ENCODE measurements around the gene KPNA3.
A peak's percentile ranks its signal among the peaks of the same experiment; 100 is the strongest.

The KPNA3 gene, protein sequence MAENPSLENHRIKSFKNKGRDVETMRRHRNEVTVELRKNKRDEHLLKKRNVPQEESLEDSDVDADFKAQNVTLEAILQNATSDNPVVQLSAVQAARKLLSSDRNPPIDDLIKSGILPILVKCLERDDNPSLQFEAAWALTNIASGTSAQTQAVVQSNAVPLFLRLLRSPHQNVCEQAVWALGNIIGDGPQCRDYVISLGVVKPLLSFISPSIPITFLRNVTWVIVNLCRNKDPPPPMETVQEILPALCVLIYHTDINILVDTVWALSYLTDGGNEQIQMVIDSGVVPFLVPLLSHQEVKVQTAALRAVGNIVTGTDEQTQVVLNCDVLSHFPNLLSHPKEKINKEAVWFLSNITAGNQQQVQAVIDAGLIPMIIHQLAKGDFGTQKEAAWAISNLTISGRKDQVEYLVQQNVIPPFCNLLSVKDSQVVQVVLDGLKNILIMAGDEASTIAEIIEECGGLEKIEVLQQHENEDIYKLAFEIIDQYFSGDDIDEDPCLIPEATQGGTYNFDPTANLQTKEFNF

DNA sequence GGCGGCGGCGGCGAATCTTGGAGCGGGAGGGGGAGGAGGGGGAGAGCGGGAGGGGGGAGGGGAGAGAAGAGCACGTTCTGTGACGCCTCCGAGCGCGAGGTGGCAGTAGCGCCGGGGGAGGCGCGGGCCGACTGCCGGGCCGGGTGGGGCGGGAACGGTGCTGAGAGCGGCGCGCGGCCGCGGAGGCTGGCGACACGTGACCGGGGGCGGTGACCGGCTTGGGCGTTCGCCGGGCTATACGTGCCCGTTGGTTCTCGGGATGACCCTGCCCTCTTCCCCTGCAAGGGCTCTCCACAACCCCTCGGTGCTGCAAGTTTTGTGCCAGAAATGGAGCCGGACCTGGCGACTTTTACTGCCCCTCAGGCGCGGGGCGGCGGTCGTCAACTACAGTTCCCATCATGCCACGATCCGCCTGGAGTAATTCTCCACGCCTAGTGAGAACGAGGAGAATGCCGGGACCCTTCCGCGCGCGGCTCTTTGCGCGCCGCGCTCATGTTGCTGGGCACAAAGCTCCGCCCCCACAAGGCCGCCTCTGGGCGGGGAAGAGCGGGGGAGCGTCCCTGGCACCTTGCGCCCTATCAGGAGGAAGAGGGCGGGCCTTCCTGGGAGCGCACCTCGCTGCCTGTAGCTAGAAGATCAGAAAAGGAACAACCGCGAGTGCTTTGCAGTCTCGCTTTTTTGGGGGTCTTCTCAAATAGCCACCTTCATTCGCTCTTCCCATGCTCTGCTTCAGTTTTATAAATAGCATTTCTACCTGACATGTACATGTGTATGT lies at the start of gene KPNA3:
Gene KPNA3 (minus strand): TSS at position 133 of the 775 bp plus-strand sequence. CDS start 176 bp downstream, outside the sequence.
- peak within 1 kb of the TSS; percentile 91 for H3K9ac ChIP-seq (ENCODE audit: low read length)
- peak within 1 kb of the TSS; percentile 94 for H3K4me3 ChIP-seq (ENCODE audit: low read length)
- peak; percentile 98 for DNase-seq (ENCODE audit: low read depth)
- peaks cover 23% of the 10 kb centered on the region for H3K4me1 ChIP-seq (ENCODE audit: control insufficient read depth, insufficient read depth, low read length)
- no peaks in the 10 kb centered on the region for H3K27me3 ChIP-seq (replicated peaks; ENCODE audit: control insufficient read depth, insufficient read depth, low read length)
- no peaks in the 10 kb centered on the region for H3K9me3 ChIP-seq (ENCODE audit: control insufficient read depth, low read length)
- no peaks in the 10 kb centered on the region for H3K36me3 ChIP-seq (ENCODE audit: control insufficient read depth, insufficient read depth, low read length, severe bottlenecking)

DNA sequence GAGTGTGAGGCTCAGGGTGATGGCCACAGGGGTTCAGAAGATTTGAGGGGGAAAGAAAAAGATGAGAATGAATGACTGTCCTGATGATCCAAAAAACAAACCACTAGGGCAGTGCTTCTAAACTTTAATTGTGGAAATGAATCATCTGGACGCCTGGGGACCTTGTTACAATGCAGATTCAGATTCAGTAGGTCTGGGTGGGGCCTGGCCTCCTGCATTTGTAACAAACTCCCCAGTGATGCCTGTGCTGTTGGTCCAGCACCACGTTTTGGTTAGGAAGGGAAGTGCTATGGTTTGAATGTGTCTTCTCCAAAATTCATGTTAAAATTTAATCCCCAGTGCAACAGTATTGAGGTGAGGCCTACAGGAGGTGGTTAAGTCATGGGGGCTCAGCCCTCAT lies 49.5 kb upstream of the KPNA3 start:
- no peak for DNase-seq (ENCODE audit: low read depth)
- Histone ChIP-seq H3K4me3 (ENCODE audit: low read length) (no peak overlapping the region), H3K9ac (ENCODE audit: low read length) (no peak overlapping the region), H3K9me3 (ENCODE audit: control insufficient read depth, low read length) (no peaks in the 10 kb centered on the region), H3K4me1 (ENCODE audit: control insufficient read depth, insufficient read depth, low read length) (peaks cover 5% of the 10 kb centered on the region), H3K27me3 (replicated peaks; ENCODE audit: control insufficient read depth, insufficient read depth, low read length) (no peaks in the 10 kb centered on the region), H3K36me3 (ENCODE audit: control insufficient read depth, insufficient read depth, low read length, severe bottlenecking) (no peaks in the 10 kb centered on the region)

DNA sequence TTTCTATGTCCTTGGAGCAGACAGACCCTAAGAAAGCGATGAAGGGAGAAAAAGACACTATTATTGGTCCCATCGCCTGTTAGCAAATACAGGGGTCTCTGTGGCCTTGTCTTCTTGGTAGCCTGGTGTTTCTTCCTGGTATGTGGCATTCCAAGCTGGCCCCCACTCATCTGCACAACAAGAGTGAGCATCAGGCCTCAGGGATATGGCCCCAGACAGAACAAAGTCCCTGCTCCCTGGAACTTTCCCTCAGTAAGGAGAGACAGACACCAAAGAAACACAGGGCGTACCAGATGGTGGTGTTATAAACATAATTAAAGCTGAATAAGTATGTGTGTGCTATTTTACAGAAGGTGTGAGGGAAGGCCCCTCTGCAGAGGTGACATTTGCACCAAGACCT lies 48.2 kb upstream of the KPNA3 start:
- Histone ChIP-seq H3K27me3 (replicated peaks; ENCODE audit: control insufficient read depth, insufficient read depth, low read length) (no peaks in the 10 kb centered on the region), H3K9me3 (ENCODE audit: control insufficient read depth, low read length) (no peaks in the 10 kb centered on the region), H3K4me1 (ENCODE audit: control insufficient read depth, insufficient read depth, low read length) (peaks cover 5% of the 10 kb centered on the region), H3K36me3 (ENCODE audit: control insufficient read depth, insufficient read depth, low read length, severe bottlenecking) (no peaks in the 10 kb centered on the region), H3K9ac (ENCODE audit: low read length) (no peak overlapping the region), H3K4me3 (ENCODE audit: low read length) (no peak overlapping the region)
- no peak for DNase-seq (ENCODE audit: low read depth)

DNA sequence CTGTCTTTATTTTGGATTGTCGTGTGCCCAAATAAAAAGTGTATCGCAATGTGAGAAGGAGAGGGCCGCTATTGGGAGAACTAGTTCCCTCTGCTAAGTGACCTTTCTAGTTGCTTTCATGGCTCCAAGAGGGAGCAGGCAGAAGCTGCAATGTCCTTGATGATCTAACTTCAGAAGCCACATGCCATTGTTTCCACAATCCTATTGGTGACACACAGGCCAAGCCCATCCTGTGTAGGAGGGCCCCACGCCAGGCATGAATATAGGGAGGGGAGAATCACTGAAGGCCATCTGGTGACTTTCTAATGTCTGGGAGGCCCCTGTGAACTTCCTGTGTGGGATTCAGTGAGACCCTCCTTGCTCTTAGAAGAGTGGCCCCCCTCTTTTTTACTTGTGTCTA lies 47.8 kb upstream of the KPNA3 start:
- Histone ChIP-seq H3K9ac (ENCODE audit: low read length) (no peak overlapping the region), H3K9me3 (ENCODE audit: control insufficient read depth, low read length) (no peaks in the 10 kb centered on the region), H3K4me1 (ENCODE audit: control insufficient read depth, insufficient read depth, low read length) (peaks cover 5% of the 10 kb centered on the region), H3K4me3 (ENCODE audit: low read length) (no peak overlapping the region), H3K36me3 (ENCODE audit: control insufficient read depth, insufficient read depth, low read length, severe bottlenecking) (no peaks in the 10 kb centered on the region), H3K27me3 (replicated peaks; ENCODE audit: control insufficient read depth, insufficient read depth, low read length) (no peaks in the 10 kb centered on the region)
- no peak for DNase-seq (ENCODE audit: low read depth)

DNA sequence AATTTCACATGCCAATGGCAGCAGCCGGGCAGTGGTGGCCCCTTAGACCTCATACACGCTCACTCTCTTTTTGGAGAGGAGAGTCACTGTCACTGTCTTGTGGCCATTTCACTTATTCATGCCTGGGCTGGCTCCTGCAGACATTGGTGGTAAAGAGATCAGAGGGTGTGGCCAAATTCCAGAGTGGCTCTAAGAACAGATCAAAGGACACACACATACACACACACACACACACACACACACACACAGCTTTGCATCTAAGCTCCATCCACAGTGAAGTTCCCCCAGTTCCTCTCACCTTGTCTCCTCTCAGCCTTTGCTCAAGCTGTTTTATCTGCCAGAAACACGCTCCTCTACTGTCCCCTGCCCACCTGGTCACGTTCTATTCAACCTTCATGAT lies 46.5 kb upstream of the KPNA3 start:
- Histone ChIP-seq H3K4me1 (ENCODE audit: control insufficient read depth, insufficient read depth, low read length) (peaks cover 5% of the 10 kb centered on the region), H3K4me3 (ENCODE audit: low read length) (no peak overlapping the region), H3K9me3 (ENCODE audit: control insufficient read depth, low read length) (no peaks in the 10 kb centered on the region), H3K9ac (ENCODE audit: low read length) (no peak overlapping the region), H3K27me3 (replicated peaks; ENCODE audit: control insufficient read depth, insufficient read depth, low read length) (no peaks in the 10 kb centered on the region), H3K36me3 (ENCODE audit: control insufficient read depth, insufficient read depth, low read length, severe bottlenecking) (no peaks in the 10 kb centered on the region)
- DNase-seq (ENCODE audit: low read depth) = no peak

DNA sequence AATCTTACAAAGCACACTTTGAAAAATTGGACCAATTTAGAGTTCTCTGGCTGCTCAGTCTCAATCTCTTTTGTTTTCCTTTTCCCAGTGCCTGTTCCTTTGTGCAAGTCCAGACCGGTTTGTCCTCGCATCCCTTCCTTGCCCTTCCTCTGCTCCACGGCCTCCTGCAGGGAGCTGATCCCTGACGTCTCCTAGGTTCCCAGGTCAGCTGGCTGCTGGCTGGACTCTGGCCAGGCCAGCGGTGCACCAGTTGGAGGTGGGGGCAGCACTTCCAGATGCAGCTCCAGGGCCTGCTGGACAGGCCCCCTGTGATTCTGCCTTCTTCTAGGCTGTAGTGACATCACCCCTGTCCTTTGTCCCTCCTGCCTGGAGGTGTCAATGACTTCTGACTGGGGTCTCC lies 44.0 kb upstream of the KPNA3 start:
- Histone ChIP-seq H3K4me3 (ENCODE audit: low read length) (no peak overlapping the region), H3K9me3 (ENCODE audit: control insufficient read depth, low read length) (no peaks in the 10 kb centered on the region), H3K9ac (ENCODE audit: low read length) (no peak overlapping the region), H3K27me3 (replicated peaks; ENCODE audit: control insufficient read depth, insufficient read depth, low read length) (no peaks in the 10 kb centered on the region), H3K36me3 (ENCODE audit: control insufficient read depth, insufficient read depth, low read length, severe bottlenecking) (no peaks in the 10 kb centered on the region), H3K4me1 (ENCODE audit: control insufficient read depth, insufficient read depth, low read length) (peaks cover 5% of the 10 kb centered on the region)
- no peak for DNase-seq (ENCODE audit: low read depth)

DNA sequence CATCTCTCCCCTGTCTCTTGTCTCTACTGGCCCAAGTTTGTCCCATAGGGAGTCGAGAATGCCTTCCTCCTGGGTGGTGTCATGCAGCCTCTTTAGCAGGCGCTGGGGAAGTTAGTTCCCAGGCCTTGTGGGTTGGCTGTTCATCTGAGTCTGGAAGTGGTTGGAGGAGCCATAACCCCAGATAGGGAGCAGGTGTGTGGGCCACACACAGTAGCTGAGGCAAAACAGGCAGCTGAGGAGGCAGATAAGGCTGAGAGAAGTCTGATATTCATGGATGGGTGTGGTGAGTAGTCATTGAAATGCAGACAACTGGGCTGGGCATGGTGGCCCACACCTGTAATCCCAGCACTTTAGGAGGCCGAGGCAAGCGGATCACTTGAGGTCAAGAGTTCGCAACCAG lies 40.9 kb upstream of the KPNA3 start:
- H3K9me3 ChIP-seq (ENCODE audit: control insufficient read depth, low read length) = peaks cover 8% of the 10 kb centered on the region
- no peaks in the 10 kb centered on the region for H3K36me3 ChIP-seq (ENCODE audit: control insufficient read depth, insufficient read depth, low read length, severe bottlenecking)
- no peak for DNase-seq (ENCODE audit: low read depth)
- H3K4me3 ChIP-seq (ENCODE audit: low read length) = no peak overlapping the region
- H3K27me3 ChIP-seq (replicated peaks; ENCODE audit: control insufficient read depth, insufficient read depth, low read length) = peaks cover 14% of the 10 kb centered on the region
- H3K9ac ChIP-seq (ENCODE audit: low read length) = no peak overlapping the region
- H3K4me1 ChIP-seq (ENCODE audit: control insufficient read depth, insufficient read depth, low read length) = peaks cover 2% of the 10 kb centered on the region

DNA sequence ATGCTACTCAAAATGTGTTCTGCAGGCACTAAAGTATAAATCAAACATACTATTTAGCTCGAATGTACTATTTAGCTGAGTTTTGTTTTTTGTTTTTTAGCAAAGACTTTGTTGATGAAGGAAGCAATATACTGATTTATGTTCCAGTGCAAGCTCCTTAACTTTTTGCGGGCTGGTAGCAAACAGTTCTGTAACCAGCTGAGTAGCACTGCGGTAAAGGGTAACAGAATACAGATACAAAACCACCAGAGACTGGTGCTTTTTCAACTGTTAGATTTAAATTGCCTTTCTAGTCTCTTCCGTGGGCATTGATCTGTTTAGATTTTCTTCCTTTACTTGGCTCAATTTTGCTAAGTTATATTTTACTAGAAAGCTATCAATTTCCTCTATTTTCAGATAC lies 39.0 kb upstream of the KPNA3 start:
- no peak overlapping the region for H3K9ac ChIP-seq (ENCODE audit: low read length)
- peaks cover 14% of the 10 kb centered on the region for H3K27me3 ChIP-seq (replicated peaks; ENCODE audit: control insufficient read depth, insufficient read depth, low read length)
- H3K9me3 ChIP-seq (ENCODE audit: control insufficient read depth, low read length) = peaks cover 8% of the 10 kb centered on the region
- no peaks in the 10 kb centered on the region for H3K4me1 ChIP-seq (ENCODE audit: control insufficient read depth, insufficient read depth, low read length)
- no peak for DNase-seq (ENCODE audit: low read depth)
- no peaks in the 10 kb centered on the region for H3K36me3 ChIP-seq (ENCODE audit: control insufficient read depth, insufficient read depth, low read length, severe bottlenecking)
- no peak overlapping the region for H3K4me3 ChIP-seq (ENCODE audit: low read length)

DNA sequence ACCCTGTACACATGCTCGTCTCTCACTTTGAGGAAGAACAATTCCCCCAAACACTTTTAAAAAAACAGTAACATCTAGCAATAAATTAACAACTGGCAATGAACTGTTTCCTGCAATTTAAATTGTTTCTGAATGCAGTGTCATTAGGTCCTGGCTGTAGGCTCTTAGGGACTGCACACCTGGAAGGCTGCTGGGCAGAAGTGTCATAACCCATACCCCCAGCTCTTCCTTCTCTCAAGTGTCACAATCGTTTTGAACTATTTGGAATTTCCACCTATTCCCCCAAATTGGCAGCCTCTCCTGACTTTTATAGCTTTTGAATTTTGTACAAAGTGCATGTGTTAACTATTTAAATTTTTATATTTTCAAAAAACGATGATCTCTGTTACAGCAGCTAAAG lies 38.2 kb upstream of the KPNA3 start:
- Histone ChIP-seq H3K4me3 (ENCODE audit: low read length) (no peak overlapping the region), H3K4me1 (ENCODE audit: control insufficient read depth, insufficient read depth, low read length) (no peaks in the 10 kb centered on the region), H3K36me3 (ENCODE audit: control insufficient read depth, insufficient read depth, low read length, severe bottlenecking) (no peaks in the 10 kb centered on the region), H3K27me3 (replicated peaks; ENCODE audit: control insufficient read depth, insufficient read depth, low read length) (peaks cover 14% of the 10 kb centered on the region), H3K9ac (ENCODE audit: low read length) (no peak overlapping the region), H3K9me3 (ENCODE audit: control insufficient read depth, low read length) (peaks cover 8% of the 10 kb centered on the region)
- no peak for DNase-seq (ENCODE audit: low read depth)

DNA sequence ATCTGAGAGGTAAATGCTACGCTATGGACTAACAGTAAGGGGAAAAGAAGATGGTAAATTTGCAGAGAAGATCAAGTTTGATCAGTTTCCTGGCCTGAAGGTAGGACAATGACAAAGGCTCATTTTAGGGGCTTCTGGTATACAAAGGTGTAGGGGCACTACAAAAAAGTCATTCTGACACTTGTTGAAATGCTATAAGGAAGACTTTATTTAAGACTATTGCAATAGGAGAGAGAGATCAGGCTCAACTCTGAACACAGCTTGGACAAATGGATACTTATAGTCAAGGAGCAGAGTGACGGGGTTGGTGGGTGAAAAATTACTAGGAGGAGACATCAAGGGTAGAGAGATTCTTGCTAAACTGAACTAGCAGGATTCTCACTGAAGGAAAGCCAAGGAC lies 37.2 kb upstream of the KPNA3 start:
- Histone ChIP-seq H3K9ac (ENCODE audit: low read length) (no peak overlapping the region), H3K9me3 (ENCODE audit: control insufficient read depth, low read length) (peaks cover 8% of the 10 kb centered on the region), H3K27me3 (replicated peaks; ENCODE audit: control insufficient read depth, insufficient read depth, low read length) (peaks cover 16% of the 10 kb centered on the region)

DNA sequence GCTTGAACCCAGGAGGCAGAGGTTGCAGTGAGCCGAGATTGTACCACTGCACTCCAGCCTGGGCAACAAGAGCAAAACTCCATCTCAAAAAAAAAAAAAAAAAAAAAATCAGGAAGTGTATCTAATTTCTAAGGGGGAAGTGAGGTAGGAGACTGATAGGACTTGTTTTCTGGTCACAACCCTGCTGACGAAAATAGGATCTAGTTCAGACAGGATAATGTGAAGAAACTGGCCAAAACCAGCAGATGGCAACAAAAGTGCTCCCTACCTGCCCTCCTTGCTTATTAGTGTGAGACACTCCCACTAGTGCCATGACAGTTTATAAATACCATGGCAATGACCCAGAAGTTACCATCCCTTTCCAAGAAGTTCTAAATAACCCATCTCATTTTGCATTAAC lies 36.0 kb upstream of the KPNA3 start:
- no peak for DNase-seq (ENCODE audit: low read depth)
- Histone ChIP-seq H3K4me3 (ENCODE audit: low read length) (no peak overlapping the region), H3K36me3 (ENCODE audit: control insufficient read depth, insufficient read depth, low read length, severe bottlenecking) (no peaks in the 10 kb centered on the region), H3K4me1 (ENCODE audit: control insufficient read depth, insufficient read depth, low read length) (no peaks in the 10 kb centered on the region), H3K9me3 (ENCODE audit: control insufficient read depth, low read length) (peaks cover 8% of the 10 kb centered on the region), H3K27me3 (replicated peaks; ENCODE audit: control insufficient read depth, insufficient read depth, low read length) (peaks cover 23% of the 10 kb centered on the region), H3K9ac (ENCODE audit: low read length) (no peak overlapping the region)

More for the DNA sequence above, 37.2 kb upstream of the KPNA3 start:
- Histone ChIP-seq H3K4me1 (ENCODE audit: control insufficient read depth, insufficient read depth, low read length) (no peaks in the 10 kb centered on the region), H3K4me3 (ENCODE audit: low read length) (no peak overlapping the region), H3K36me3 (ENCODE audit: control insufficient read depth, insufficient read depth, low read length, severe bottlenecking) (no peaks in the 10 kb centered on the region)
- no peak for DNase-seq (ENCODE audit: low read depth)

Measured in adipocyte (in vitro differentiated cells).